HCT116 (cell line): ENCODE results near the gene CORO6. TPM values are rescaled to one million over a fixed set of nuclear protein-coding genes. Genes with fewer than 3 reads are reported as not detected.
A peak's percentile ranks its signal among the peaks of the same experiment; 100 is the strongest.

Source experiments
- ATAC-seq: fragments of 200-7000 bp; cut with Tn5 transposase; 2 replicates; pipeline ENCODE4 v1.9.1; 2020; ENCODE audit warnings: mild to moderate bottlenecking, moderate library complexity
- BruUV-seq: library from RNA; stranded (reverse); fragments of 400-500 nt; replicated peaks from 2 replicates; lab custom pipeline; 2021; lab: Mats Ljungman, UMichigan
- CTCF ChIA-PET: fragments of 300-600 bp; sonication (Branson Sonifier 250); formaldehyde crosslinking; loops from one replicate; lab custom pipeline; 2021; ENCODE audit warnings: antibody characterized with exemption; lab: Charles Lee
- POLR2A ChIA-PET: fragments of 300-600, 350-600 bp; sonication (Branson Sonifier 250); formaldehyde crosslinking; loops from one replicate; lab custom pipeline; 2021; ENCODE audit warnings: antibody characterized with exemption; lab: Charles Lee
- RAD21 ChIA-PET, 2 experiments: fragments of 300-600 bp; sonication (Branson Sonifier 250); formaldehyde crosslinking; loops; one replicate each; lab custom pipeline; 2023; ENCODE audit warnings: low total read pairs in 2 of 2; ENCODE audit not compliant: uncharacterized antibody in 2 of 2, unreplicated experiment in 2 of 2, low non-redundant PET in 1 of 2; lab: Charles Lee
- DNase-seq: peaks from one replicate; pipeline ENCODE4 v3.0.0-alpha.2; 2010; ENCODE audit warnings: low read depth, low spot score
- H2AFZ ChIP-seq: fragments of 200-600 bp; shearing (Covaris generic), sonication (generic); 2 replicates; pipeline ENCODE4 v1.6.1; 2017; ENCODE audit warnings: low read depth, mixed run types, mixed read lengths, antibody characterized with exemption, low read length; ENCODE audit not compliant: poor library complexity, severe bottlenecking
- H3K27ac ChIP-seq: 2 replicates; pipeline ENCODE4 v1.5.1; 2012; ENCODE audit warnings: low read depth, low read length
- H3K27me3 ChIP-seq: fragments of 200-600 bp; sonication (generic); 2 replicates; pipeline ENCODE4 v1.6.1; 2016; ENCODE audit warnings: mixed run types, low read length, mixed read lengths; ENCODE audit not compliant: insufficient read depth
- H3K36me3 ChIP-seq, 2 experiments: fragments of 200-500 bp in 1 of 2; fragments of 200-600 bp in 1 of 2; sonication (Bioruptor generic) in 1 of 2; sonication (generic) in 1 of 2; 2 replicates each; pipeline versions ENCODE4 v1.5.1 to v1.6.1; 2014 to 2016; ENCODE audit warnings: low read length in 2 of 2, inconsistent platforms in 1 of 2, mixed read lengths in 1 of 2, mixed run types in 1 of 2; ENCODE audit not compliant: insufficient read depth in 2 of 2, control insufficient read depth in 1 of 2
- H3K4me1 ChIP-seq, 2 experiments: fragments of 200-600 bp in 1 of 2; sonication (generic) in 1 of 2; 2 replicates each; pipeline versions ENCODE4 v1.5.1 to v1.6.1; 2012 to 2017; ENCODE audit warnings: low read length in 2 of 2, inconsistent platforms in 1 of 2, mild to moderate bottlenecking in 1 of 2, mixed read lengths in 1 of 2, mixed run types in 1 of 2, moderate library complexity in 1 of 2; ENCODE audit not compliant: insufficient read depth in 2 of 2, control insufficient read depth in 1 of 2
- H3K4me2 ChIP-seq: fragments of 200-600 bp; sonication (generic); 2 replicates; pipeline ENCODE4 v1.6.1; 2017; ENCODE audit warnings: mixed run types, low read length, mixed read lengths
- H3K4me3 ChIP-seq, 2 experiments: fragments of 200-600 bp in 1 of 2; sonication (generic) in 1 of 2; replicated peaks in 1 of 2; 2 replicates each; pipeline ENCODE4 v1.5.1; 2011 to 2016; ENCODE audit warnings: low read length in 2 of 2, control low read depth in 1 of 2, low read depth in 1 of 2, mild to moderate bottlenecking in 1 of 2, mixed read lengths in 1 of 2, mixed run types in 1 of 2
- H3K79me2 ChIP-seq: fragments of 200-600 bp; sonication (generic); 2 replicates; pipeline ENCODE4 v1.6.1; 2017; ENCODE audit warnings: mild to moderate bottlenecking, mixed run types, low read length, moderate library complexity, mixed read lengths; ENCODE audit not compliant: insufficient read depth
- H3K9ac ChIP-seq: fragments of 200-600 bp; sonication (generic); 2 replicates; pipeline ENCODE4 v1.6.1; 2016; ENCODE audit warnings: low read length, mixed read lengths
- H3K9me2 ChIP-seq: fragments of 200-600 bp; sonication (generic), shearing (Covaris generic); 2 replicates; pipeline ENCODE4 v1.6.1; 2017; ENCODE audit warnings: mixed run types, mild to moderate bottlenecking, moderate library complexity; ENCODE audit not compliant: insufficient read depth
- H3K9me3 ChIP-seq, 2 experiments: fragments of 200-500 bp in 1 of 2; fragments of 200-600 bp in 1 of 2; sonication (Bioruptor generic) in 1 of 2; sonication (generic) in 1 of 2; 2 replicates each; pipeline ENCODE4 v1.6.1; 2014 to 2017; ENCODE audit warnings: low read length in 2 of 2, mixed read lengths in 2 of 2, inconsistent platforms in 1 of 2, low read depth in 1 of 2, mild to moderate bottlenecking in 1 of 2, mixed run types in 1 of 2, moderate library complexity in 1 of 2; ENCODE audit not compliant: control insufficient read depth in 1 of 2, insufficient read depth in 1 of 2
- H4K20me1 ChIP-seq: fragments of 200-600 bp; sonication (generic), shearing (Covaris generic); 2 replicates; pipeline ENCODE4 v1.6.1; 2017; ENCODE audit warnings: mixed run types, mild to moderate bottlenecking, moderate library complexity; ENCODE audit not compliant: insufficient read depth
- CEBPB ChIP-seq: IDR thresholded peaks from 2 replicates; pipeline ENCODE4 v1.6.1; 2012; ENCODE audit warnings: low read depth
- RAD21 ChIP-seq: IDR thresholded peaks from 2 replicates; pipeline ENCODE4 v1.6.1; 2012; ENCODE audit warnings: low read depth, mild to moderate bottlenecking
- SIN3A ChIP-seq: IDR thresholded peaks from 2 replicates; pipeline ENCODE4 v1.6.1; 2012; ENCODE audit warnings: low read depth
- SP1 ChIP-seq: IDR thresholded peaks from 2 replicates; pipeline ENCODE4 v1.6.1; 2012; ENCODE audit warnings: low read depth
- TCF7L2 ChIP-seq: IDR thresholded peaks from 2 replicates; pipeline ENCODE4 v1.7.0; 2011; ENCODE audit warnings: borderline replicate concordance, inconsistent platforms; ENCODE audit not compliant: insufficient read depth, insufficient read length; ENCODE audit errors: extremely low read depth
- YY1 ChIP-seq: IDR thresholded peaks from 2 replicates; pipeline ENCODE4 v1.6.1; 2011; ENCODE audit warnings: low read length, low read depth, moderate library complexity, mild to moderate bottlenecking; ENCODE audit not compliant: insufficient replicate concordance; ENCODE audit errors: extremely low read depth
- intact Hi-C: fragments of 100-400 bp; cut with micrococcal nuclease; formaldehyde crosslinking; loops from 2 replicates; pipeline ENCODE4 v1.10.0; 2022
- total RNA-seq: library from RNA; stranded (reverse); gene quantifications from one replicate; pipeline ENCODE4 v1.2.1, GENCODE V29; 2021; ENCODE audit not compliant: unreplicated experiment
- TF ChIP-seq, protein P1 (sequence below), 3 experiments: fragments of 200-600 bp in 1 of 3; sonication (generic) in 1 of 3; IDR thresholded peaks in 2 of 3; conservative IDR thresholded peaks in 1 of 3; 2 replicates each; pipeline ENCODE4 v1.5.1; 2012 to 2017; ENCODE audit warnings: low read depth in 2 of 3, low read length in 2 of 3, antibody characterized with exemption in 1 of 3, borderline replicate concordance in 1 of 3, control low read depth in 1 of 3, mild to moderate bottlenecking in 1 of 3, mixed read lengths in 1 of 3, mixed run types in 1 of 3, moderate library complexity in 1 of 3; ENCODE audit not compliant: insufficient read depth in 1 of 3

The CORO6 gene
- total RNA-seq, 1 experiment from 2014 or later, result 8.7 TPM

DNA sequence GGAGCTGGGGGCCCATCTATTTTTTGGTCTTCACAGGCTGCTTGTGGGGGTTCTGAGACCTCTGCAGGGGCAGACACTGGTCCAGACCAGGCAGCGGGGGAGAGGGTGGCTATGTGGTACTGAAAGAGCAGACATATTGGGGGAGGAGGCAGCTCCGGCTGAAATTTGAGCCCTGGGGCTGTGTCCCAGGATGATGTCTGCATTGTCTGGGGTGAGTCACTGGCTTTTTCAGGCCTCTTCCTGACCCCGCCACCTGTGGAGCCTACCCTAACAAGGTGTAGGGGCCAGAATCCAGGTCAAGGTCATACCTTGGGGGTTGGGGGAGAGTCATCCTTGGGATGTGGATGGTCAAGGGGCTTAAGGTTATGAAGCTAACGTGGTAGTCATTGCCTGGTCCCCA lies 2.4 kb downstream of the CORO6 start:
- ChIA-PET RAD21 (interaction anchor here in 1 of 2 experiments (1.5 kb wide), 1 partner anchor 19 kb away, joined by 7 read pairs; no protein-coding TSS in a partner anchor), POLR2A (no interaction called here), CTCF (interaction anchor here (0.7 to 4.6 kb wide), 5 partner anchors 19 to 474 kb away, joined by 3 to 61 read pairs (median 17); partner anchors contain the start of genes ANKRD13B and SSH2)
- BruUV-seq, result no TSS peak
- Histone ChIP-seq H3K9me3 (no peaks in the 10 kb centered on the region), H2AFZ (no peak overlapping the region), H3K4me2 (peak overlapping the region; percentile 97), H3K9me2 (no peaks in the 10 kb centered on the region), H3K79me2 (no peaks in the 10 kb centered on the region), H3K9ac (peak overlapping the region; percentile 14; the same call in 1 of the 2 replicates), H4K20me1 (no peaks in the 10 kb centered on the region), H3K27ac (peak overlapping the region; percentile 37; the same call in 1 of the 2 replicates), H3K36me3 (no peaks in the 10 kb centered on the region), H3K4me3 (peak overlapping the region; percentile 6 to 12; a peak in 1 of 4 replicates), H3K4me1 (peaks cover 54 to 92% of the 10 kb centered on the region in 2 experiments), H3K27me3 (no peaks in the 10 kb centered on the region)
- TF ChIP-seq YY1, result peak; percentile 36
- TF ChIP-seq SP1, result no peak
- DNase-seq, result peak; percentile 33
- peak; percentile 16; the same call in 1 of the 2 replicates for ATAC-seq
- intact Hi-C loops, result no loop called here

DNA sequence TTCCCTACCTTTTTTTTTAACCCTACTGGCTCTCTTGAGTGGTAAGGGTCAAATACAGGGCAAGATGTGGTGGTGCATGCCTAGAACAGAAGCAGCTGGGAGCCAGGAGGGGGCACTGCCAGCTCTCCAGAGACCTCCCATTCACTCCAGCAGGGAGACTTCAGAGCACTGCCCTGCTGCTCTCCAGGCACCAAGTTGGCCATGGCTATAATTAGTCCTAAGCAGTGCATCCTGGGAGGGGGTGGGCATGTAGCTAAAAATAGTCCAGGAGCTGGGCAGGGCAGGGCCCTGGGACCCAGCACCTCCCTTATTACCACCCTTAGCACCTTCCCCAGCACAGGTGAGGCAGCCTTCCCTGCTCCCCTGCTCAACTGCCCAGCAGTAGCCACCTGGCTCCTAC lies 3.5 kb downstream of the CORO6 start:
- no TSS peak for BruUV-seq
- ATAC-seq, result peak; percentile 15
- Histone ChIP-seq H3K36me3 (no peaks in the 10 kb centered on the region), H3K4me1 (peaks cover 54 to 83% of the 10 kb centered on the region in 2 experiments), H3K9ac (no peak overlapping the region), H3K9me2 (no peaks in the 10 kb centered on the region), H3K27ac (peak overlapping the region; percentile 37; the same call in 1 of the 2 replicates), H3K4me3 (peak overlapping the region in 1 of 2 experiments; percentile 18; a peak in 1 of 4 replicates), H4K20me1 (no peaks in the 10 kb centered on the region), H3K9me3 (no peaks in the 10 kb centered on the region), H2AFZ (no peak overlapping the region), H3K27me3 (no peaks in the 10 kb centered on the region), H3K4me2 (peak overlapping the region; percentile 97), H3K79me2 (no peaks in the 10 kb centered on the region)
- RAD21 ChIA-PET, result interaction anchor here (0.6 to 1.5 kb wide), 3 partner anchors 20 to 115 kb away, joined by 3 to 7 read pairs (median 3); no protein-coding TSS in a partner anchor
- intact Hi-C loops, result no loop called here
- DNase-seq, result no peak
- POLR2A ChIA-PET, result interaction anchor here (0.5 kb wide), 1 partner anchor 189 kb away, joined by 4 read pairs; no protein-coding TSS in a partner anchor
- CTCF ChIA-PET, result interaction anchor here (0.6 to 4.6 kb wide), 11 partner anchors 11 to 720 kb away, joined by 3 to 61 read pairs (median 16); partner anchors contain the start of genes ANKRD13B and SSH2
- TF ChIP-seq RAD21, result peak; percentile 56; the same call in 1 of the 2 replicates
- no peak for TF ChIP-seq TCF7L2
- TF ChIP-seq SP1, result no peak
- TF ChIP-seq, protein P1, sequence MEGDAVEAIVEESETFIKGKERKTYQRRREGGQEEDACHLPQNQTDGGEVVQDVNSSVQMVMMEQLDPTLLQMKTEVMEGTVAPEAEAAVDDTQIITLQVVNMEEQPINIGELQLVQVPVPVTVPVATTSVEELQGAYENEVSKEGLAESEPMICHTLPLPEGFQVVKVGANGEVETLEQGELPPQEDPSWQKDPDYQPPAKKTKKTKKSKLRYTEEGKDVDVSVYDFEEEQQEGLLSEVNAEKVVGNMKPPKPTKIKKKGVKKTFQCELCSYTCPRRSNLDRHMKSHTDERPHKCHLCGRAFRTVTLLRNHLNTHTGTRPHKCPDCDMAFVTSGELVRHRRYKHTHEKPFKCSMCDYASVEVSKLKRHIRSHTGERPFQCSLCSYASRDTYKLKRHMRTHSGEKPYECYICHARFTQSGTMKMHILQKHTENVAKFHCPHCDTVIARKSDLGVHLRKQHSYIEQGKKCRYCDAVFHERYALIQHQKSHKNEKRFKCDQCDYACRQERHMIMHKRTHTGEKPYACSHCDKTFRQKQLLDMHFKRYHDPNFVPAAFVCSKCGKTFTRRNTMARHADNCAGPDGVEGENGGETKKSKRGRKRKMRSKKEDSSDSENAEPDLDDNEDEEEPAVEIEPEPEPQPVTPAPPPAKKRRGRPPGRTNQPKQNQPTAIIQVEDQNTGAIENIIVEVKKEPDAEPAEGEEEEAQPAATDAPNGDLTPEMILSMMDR (IDR thresholded peaks at IDR 0.05 in 2 of 3, conservative IDR thresholded peaks at IDR 0.05 in 1 of 3; ENCODE audit: borderline replicate concordance in 1 of 3, insufficient read depth in 1 of 3, low read depth in 2 of 3, low read length in 2 of 3), result peak in 2 of 3 experiments; percentile 52 to 55; a peak in 3 of 6 replicates
- TF ChIP-seq SIN3A, result no peak
- no peak for TF ChIP-seq CEBPB
